HG03571 (cell line): Measurements from ENCODE around the gene TJAP1.
"Not testable (repeated sequence)": the region's sequence is repeated elsewhere in the genome, so short reads cannot be mapped to it uniquely, and the experiment has no call there.

Source experiments
- ATAC-seq: cut with Tn5 transposase; IDR thresholded peaks from one replicate; pipeline ENCODE4 v1.9.1; 2021; ENCODE audit not compliant: unreplicated experiment

TJAP1 gene

DNA sequence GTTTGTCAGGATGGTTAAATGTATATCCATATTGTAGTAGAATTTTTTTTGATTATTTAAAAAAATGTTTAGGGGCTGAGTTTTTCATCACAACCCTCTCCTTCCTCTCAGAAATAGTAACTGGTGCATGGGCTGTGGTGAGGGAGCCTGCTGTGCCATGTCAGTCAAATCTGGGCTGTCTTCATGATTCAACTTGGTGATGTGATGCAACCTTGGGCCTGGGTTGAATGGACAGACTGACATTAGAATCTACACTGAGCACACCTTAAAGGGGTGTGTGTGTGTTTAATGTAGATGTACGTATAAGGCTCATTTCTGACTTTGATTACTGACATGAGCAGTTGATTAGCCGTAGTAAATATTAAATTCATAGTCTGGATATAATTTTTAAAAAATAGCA is 3.7 kb downstream of the TJAP1 start:
- ATAC-seq = no peak

DNA sequence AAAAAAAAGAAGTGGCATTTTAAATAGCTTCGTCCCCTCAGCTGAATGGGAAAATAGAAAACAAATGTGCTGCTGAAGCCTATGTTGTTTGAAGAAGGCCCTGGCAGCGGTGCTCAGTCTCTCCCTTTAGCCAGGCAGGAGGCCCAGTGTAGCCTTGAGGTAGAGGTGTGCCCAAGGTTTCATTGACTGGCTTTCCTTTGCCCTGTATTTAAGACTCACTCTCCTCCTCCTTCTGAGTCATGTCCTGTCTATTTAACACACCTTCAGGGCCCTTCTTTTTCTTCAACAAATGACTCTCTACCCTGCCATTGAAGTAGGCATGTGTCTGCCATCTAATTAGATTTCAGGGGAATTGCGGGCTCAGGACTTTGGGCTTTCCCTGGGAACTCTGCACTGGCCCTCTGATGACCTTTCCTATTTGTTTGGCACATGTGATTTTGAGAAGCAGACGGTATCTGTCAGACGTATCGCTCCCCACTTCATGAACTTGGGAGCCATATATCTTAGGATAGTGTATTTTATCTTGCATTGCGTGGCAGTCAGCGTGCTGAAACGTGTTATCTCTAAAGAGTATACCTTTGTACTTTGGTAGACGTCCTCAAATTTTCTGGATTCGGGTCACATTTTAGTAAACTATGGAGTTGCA is 4.3 kb downstream of the TJAP1 start:
- no peak for ATAC-seq

DNA sequence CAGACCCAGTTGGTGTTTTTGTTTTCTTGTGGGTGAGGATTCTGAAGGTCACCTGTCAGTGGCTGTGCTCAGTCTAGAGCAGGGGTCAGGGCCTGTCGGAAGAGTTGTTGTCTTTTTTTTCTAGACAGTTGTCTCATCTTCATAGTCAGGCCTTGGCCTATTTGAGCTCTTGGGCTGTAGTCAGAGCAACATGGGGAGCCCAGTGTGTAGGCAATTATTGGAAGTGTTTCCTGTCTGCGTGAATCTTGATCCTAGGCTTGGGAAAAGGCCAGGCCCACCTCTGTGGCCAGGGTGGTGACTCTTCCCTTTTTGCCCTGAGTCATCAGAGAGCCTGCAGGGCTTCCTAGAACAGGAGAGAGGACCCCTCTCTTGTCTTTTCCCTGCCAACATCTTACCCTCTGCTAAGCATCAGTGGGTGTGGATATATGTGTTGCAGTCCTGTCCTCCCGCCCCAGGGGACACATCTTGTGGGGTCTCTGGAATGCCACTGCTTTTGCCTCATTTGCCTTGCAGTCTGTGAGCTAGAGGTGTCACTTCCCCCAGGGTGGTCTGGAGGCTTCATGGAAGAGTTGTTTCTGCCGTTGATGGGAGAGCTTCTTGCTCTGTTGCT is 11.4 kb downstream of the TJAP1 start:
- ATAC-seq = no peak

DNA sequence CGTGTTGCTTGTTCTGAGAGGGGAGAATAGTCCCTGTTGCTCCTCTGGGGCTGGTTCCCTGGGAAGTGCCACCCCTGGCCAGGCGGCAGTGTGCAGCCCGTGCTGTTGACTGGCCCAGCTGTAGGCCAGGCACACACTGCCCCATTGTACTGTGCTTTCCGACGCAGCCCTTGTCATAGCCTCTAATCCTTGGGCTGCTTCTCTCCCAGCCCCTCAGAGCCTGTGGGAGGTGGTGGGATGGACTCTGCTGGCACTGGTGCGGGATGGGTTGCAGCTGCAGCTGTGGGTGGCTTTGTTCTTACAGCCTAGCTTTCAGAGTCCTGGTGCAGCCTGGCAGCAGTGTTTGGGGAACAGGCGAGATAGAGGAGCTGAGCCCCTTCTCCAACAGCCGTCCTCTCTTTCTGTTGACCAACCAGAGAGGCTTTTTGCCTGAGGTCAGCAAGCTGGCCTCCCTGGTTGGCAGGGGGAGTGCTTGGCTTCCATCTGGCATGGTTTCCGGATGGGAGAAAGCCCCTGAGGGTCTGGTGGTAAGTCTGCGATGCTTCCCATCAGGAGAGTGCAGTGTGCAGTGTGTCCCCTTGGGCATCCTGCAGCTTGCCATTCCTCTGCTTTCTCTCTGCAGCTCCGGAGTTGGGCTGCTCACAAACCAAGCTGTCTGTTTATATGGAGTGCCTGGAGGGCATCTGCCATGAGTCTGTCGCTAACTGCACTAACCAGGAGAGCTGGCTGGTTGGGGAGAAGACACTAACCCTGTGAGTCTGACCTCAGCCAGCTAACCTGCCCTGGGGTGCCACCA is 12.1 kb downstream of the TJAP1 start:
- ATAC-seq = no peak

DNA sequence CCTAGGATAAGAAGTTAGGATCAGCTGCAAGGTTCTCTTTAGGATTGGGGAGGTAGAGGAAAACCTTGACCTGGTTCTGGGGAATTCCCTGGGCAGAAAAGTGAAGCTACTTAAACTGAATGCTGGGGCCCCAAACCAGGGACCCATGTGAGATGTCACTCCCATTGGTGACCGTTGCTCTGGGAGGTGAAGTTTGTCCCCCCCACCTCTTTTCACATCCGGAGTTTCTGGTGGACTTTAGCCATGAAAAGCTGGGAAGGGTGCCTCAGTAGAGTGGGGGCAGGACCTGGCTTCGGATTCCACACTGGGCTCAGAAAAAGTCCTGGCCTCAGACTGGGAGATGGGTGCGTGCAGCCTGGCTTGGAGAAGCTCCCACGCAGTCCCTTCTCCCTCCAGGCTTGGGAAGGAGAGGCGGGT is 13.2 kb downstream of the TJAP1 start:
- ATAC-seq = no peak

DNA sequence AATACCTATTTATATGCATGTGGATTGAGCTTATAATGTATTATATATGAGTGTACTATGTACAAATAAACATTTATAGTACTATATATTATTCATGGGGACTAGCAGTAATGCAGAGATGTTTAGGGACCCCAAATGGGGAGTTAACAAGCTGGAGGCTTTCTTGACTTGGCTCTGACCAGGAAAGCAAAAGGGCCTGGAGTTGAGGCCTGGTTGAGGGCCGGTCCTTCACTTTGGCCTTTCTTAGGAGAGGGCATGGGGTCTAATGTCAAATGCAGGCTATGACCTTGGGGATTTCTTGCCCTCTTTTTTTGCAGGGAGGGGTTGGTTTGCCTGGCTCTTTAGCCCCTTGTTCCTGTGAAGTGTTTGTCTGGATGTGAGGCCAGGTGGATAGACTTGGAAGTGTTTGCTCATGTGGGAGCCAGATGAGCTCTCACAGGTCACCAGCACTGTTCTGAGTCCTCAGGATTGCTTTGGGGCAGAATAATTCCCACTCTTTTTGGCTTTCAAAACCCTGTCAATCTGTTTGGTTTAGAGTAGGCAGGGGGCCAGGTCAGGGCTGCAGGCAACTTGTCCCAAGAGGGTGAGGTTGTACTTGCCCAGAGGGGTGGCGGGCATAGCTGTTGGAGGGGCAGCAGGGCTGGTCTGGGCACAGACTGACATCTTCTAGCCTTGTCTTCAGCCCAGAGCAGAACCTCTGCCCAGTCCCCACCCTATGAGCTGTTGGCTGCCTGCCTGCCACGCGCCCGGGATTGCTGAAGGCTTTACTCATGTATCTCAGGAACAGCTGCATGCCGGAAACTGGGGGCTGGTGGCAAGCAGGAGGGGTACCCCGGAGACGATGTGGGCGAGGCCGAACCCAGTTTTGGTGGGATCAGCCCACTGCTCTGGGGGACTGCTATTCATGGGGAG is 14.6 kb downstream of the TJAP1 start:
- no peak for ATAC-seq

DNA sequence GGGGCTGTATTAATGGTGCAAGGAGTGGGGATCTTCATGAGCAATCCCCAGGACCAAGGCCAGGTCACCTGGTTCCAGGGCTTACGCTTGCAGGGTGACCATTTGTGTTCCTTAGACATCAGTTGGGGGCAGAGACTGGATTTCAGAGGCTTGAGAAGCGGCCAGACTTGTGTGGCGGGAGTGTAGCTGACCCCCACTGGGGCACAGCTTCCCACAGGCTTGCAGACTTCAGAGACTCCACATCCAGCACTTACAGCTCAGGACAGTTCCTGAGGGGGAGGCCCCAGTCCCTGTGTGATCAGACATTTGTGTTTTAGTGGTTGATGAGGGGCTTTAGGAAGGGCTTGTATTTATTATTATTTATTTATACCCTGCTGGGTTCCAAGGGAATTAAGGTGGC is 15.3 kb downstream of the TJAP1 start:
- ATAC-seq = no peak

DNA sequence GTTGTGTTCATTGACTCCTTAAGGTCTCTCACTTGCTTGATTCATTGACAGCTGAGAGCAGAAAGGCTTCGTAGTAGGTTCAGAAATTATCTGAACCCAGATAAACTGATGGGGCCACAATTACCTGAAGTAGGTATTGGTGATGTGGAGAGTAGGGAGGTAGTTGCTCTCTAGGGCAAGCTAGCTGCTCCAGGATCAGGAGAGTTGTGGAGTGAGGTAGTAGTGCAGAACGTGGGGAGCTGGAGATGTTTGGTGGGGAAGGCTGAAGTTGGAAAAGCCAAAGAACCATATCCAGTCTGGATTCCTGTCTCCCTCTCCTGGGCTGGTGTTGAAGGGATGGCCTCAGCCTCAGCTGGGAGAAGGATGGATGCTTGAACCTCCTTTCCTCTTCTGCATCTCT is 15.9 kb downstream of the TJAP1 start:
- no peak for ATAC-seq

DNA sequence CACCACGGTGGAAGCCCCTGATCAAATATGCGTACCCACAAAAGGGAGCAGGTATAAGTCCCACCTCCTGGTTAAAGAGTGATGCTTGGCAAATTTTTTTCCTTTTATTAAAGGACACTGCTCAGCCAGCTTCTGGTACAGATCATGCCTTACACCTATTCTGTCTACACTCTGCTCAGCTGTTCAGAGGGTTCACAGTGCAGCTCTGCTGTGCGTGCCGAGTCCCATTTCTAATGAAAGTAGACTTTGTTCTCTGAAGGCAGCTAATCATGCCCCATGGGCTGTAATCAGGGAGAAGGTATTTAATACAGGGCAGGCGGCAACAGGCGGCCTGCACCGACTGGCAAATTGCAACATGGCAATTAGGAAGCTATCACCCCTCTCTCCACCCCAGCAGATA is 16.5 kb downstream of the TJAP1 start:
- no peak for ATAC-seq

DNA sequence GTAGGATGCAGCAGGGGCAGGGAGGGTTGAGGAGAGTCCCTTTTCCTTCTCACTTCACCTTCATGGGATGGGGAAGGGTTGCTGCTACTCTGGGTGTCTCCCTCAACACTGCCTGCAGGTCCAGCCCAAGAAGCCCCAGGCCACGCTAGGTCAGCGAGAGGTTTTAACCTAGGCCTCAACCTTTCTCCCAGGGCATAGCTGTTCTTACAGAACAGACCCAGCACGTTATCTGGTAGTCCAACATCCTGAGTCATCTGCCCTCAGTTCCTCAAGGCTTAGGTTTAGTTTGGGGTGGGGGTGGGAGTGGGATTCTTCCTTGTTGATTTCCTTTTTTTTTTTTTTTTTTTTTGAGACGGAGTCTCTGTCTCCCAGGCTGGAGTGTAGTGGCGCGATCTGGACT is 17.0 kb downstream of the TJAP1 start:
- ATAC-seq = no peak

DNA sequence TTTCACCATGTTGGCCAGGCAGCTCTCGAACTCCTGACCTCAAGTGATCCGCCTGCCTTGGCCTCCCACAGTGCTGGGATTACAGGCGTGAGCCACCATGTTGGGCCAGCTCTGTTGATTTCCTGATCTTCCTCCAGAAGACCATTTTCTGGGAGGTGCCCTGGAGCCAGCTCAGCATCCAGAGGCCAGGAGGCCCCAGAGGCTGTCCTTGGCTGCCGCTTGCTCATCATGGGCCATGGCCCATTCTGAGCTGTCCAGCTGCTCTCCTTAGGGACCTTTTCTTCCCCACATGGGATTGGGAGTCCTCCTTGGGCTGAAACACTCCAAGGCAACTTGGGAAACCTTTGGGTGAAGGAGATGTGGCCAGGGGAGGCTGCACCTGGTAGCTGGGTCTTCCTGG is 17.4 kb downstream of the TJAP1 start:
- ATAC-seq = no peak

DNA sequence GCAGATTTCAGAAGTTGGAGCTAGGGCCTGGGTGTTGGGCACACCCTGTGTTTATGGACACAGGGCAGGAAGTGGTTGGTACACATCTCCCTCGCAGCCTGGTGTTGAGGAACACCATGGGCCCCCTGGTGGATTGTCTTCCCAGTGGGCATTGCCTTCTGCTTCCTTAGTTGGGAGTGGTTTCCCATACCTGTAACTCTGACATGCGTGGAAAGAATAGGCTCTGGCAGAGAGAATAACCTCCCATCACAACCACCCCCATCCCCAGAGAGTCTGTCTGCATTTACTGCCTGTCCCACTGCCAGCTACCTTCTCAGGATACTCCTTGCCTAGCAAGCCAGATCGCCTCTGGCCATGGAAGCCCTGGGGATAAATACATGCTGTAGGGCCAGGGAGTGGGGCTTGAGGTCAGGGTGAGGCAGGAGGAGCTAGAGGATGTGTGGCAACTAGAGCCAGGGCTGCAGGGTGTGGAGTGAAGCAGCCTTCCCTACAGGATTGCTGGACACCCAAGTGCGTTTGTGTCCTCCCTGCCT is 18.1 kb downstream of the TJAP1 start:
- ATAC-seq = no peak

DNA sequence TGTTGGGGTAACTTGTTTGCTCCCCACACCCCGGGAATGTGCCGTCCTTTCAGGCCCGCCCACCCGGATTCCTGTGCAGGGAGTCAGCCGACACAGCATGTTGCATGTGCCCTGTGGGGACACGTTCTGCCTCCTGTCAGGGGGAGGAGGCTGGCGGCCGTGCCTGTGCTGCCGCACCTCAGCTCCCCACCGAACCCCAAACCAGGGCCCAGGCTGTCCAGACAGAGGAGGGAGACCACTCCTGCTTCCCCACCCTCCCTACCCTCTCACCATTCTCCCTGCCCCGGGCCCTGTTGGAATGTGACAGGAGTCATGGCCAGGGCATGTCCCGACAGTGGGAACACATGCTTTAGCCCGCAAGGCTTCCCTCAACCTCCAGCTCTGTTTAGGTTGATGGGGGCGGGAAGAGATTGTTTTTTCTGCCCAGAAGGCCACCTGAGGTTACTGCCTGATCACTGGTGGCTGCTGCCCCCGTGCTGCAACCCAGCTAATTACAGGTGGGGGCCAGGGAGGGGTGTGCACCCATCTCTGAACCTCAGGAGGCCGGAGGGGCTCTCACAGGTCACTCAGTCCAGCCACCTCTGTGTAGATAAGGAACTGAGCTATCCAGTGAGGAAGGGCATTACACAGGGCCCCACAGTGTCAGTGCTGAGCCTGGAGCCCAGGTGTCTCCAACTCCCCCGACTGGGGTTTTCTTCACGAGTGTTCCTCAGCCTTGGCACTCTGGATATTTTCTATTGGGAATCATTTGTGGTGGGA is 19.2 kb downstream of the TJAP1 start:
- ATAC-seq = no peak

DNA sequence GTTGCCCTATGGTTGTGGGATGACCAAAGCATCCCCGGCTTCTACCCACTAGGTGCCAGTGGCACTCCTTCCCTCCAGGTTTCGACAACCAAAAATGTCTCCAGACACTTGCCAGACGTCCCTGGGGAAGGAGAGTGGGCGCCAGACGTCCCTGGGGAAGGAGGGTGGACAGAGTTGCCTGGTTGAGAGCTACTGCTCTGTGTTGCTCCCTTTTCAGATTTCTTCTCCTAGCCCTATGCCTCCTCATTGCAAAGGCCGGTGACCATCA is 19.7 kb downstream of the TJAP1 start:
- ATAC-seq = no peak

DNA sequence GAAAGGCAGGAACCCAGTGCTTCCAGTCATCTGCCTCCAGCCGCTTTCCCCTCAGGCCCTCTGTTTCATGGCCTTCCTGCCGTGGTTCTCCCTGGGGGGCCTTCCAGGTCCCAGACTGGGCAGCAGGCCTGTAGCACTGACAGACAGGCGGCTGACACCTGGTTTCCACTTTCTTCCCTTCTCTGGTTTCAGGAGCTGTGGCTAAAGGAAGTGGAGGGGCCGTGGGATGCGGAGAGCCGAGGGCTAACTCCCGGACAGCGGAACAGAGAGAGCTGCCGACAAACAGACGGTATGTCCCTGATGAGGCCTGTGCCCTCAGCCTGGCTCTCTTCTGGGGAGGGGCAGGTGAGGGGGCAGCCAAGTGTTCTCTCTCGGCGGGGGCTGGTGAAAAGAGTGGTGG is 20.3 kb downstream of the TJAP1 start:
- ATAC-seq = no peak

DNA sequence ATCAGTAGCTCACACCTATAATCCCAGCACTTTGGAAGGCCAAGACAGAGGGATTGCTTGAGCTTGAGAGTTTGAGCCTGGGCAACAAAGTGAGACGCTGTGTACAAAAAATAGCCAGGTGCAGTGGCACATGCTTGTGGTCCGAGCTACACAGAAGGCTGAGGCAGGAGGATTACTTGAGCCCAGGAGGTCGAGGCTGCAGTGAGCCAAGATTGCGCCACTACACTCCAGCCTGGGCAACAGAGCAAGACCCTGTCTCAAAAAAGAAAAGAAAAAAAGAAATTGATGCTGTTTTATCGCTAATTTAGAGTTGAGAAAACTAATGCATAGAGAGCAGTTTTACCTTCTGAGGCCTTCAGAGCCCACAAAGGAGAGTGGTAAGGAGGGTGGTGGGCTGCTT is 20.9 kb downstream of the TJAP1 start:
- ATAC-seq = not testable (repeated sequence)

DNA sequence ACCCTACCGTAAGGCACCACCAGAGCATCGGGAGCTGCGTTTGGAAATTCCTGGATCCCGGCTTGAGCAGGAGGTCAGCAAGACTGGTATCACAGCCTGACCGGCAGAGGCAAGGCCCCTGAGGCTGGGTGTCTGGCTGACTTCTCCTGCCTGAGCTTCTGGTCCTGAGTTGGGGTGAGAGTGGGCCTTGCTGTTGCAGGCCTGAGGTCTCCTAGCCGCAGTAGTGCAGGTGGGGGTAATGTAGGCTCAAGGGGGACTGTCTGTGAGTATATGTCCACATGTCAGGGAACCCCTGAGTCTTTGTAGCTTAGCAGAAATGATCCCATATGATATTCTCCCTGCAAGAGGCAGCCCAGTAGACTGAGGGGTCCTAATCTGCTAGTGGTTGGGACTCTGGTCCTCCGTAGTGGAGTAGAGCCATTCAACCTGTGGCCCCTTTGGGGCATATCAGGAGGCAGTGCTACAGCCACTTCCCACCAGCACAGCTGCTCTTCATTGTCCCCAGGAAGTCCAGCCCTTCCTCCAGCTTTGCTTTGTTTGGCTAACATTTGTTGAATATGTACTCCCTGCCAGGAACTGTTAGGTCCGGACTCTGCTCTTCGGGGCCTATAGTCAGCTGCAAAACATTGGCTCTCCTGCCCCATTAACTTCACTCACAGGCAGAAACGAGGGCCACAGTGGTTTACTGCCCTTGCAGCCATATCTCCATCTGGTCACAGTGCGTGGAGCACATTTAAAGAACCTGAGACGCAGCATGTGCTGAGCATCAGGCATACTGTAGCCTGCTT is 21.9 kb downstream of the TJAP1 start:
- no peak for ATAC-seq

DNA sequence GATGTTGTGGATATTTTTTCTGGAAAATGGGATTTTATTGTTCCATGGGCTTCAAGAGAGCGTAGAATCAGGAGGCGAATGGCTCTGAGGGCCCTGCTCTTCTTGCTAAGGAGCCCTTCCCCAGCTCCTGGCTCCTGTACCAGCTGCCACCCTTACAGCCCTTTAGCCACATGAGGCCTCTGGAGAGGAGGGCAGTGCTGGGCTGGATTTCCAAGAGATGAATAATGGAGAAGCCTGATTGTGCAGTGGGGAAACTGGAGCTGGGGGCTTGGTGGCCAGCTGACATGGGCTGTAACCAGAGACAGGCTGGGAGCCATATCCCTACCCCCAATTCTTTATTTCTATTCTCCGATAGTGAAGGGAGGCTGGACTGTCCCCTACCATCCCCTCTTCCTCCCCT is 23.6 kb downstream of the TJAP1 start:
- no peak for ATAC-seq

DNA sequence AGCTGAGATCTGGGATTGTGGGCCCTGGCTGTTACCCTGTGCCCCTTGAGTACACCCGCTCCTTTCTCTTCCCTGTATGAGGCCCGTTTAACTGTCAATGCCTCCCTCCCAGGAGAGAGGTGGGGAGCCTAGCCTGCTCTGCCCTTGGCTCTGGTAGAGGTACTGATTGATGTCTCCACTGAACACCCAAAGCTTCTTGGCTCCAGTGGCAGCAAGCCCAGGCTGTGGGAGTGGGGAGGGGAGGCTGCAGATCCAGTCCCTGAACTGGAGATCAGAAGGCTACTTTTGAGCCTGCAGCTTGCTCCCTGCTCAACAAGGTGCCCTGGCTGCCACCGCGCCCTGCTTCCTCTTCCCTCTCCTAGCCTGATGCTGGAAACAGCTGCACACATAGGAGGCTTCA is 25.3 kb downstream of the TJAP1 start:
- no peak for ATAC-seq

DNA sequence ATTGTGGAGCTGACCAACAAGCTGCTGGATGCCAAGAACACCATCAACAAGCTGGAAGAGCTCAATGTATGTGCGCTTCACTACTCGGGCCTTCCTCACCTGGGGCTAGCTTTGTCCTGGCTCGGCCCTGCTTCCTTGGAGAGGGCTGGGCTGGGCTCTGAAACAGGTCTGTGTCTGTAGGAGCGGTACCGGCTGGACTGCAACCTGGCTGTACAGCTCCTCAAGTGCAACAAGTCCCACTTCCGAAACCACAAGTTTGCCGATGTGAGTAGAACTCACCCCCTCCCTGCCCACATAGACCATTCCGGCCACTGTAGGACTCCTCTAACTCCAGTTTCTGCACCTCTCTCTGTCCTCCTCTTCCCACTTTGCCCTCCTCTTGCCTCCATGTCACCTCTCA is 26.1 kb downstream of the TJAP1 start:
- ATAC-seq = no peak
